G401 (cell line): ENCODE measurements around the gene ZBTB46. TPM values are rescaled to one million over a fixed set of nuclear protein-coding genes. Genes with fewer than 3 reads are reported as not detected.

Experiments
- DNase-seq: peaks from one replicate; pipeline ENCODE4 v3.0.0-alpha.2; 2015; ENCODE audit warnings: low spot score
- in situ Hi-C: cut with HindIII; loops from 2 replicates; pipeline ENCODE4 v1.10.0; 2016; ENCODE audit warnings: low sequenced_read_pairs, mixed read lengths
- total RNA-seq: library from RNA; depleted of rRNA; stranded (reverse); fragments of >200 nt; shearing (Covaris generic); gene quantifications from 2 replicates; pipeline ENCODE4 v1.2.3, GENCODE V29; 2014

ZBTB46 gene
- total RNA-seq, 1 experiment from 2014 or later, result 42.5 TPM

GRCh38 chr20:63704749-63705117 is 126.3 kb downstream of the ZBTB46 start:
- in situ Hi-C loops, result no loop called here
- DNase-seq, result no peak

GRCh38 chr20:63703976-63704748 is 126.9 kb downstream of the ZBTB46 start:
- DNase-seq, result no peak
- in situ Hi-C loops, result no loop called here

GRCh38 chr20:63703471-63703975 is 127.5 kb downstream of the ZBTB46 start:
- no peak for DNase-seq
- in situ Hi-C loops, result no loop called here

GRCh38 chr20:63702751-63703470 is 128.2 kb downstream of the ZBTB46 start:
- no peak for DNase-seq

GRCh38 chr20:63702036-63702665 is 128.9 kb downstream of the ZBTB46 start:
- in situ Hi-C loops, result no loop called here

More at GRCh38 chr20:63702751-63703470, 128.2 kb downstream of the ZBTB46 start:
- in situ Hi-C loops, result no loop called here

GRCh38 chr20:63701329-63702035 is 129.6 kb downstream of the ZBTB46 start:
- in situ Hi-C loops, result no loop called here
- no peak for DNase-seq

More at GRCh38 chr20:63702036-63702665, 128.9 kb downstream of the ZBTB46 start:
- no peak for DNase-seq

- no peak for DNase-seq
- in situ Hi-C loops, result no loop called here
Observed at GRCh38 chr20:63701051-63701328, 130.1 kb downstream of the ZBTB46 start.

GRCh38 chr20:63700199-63701050 is 130.6 kb downstream of the ZBTB46 start:
- in situ Hi-C loops, result no loop called here
- no peak for DNase-seq

GRCh38 chr20:63699466-63700198 is 131.4 kb downstream of the ZBTB46 start:
- DNase-seq, result no peak
- in situ Hi-C loops, result no loop called here

GRCh38 chr20:63698739-63699465 is 132.2 kb downstream of the ZBTB46 start:
- in situ Hi-C loops, result no loop called here
- no peak for DNase-seq

- in situ Hi-C loops, result no loop called here
- DNase-seq, result no peak
Observed at GRCh38 chr20:63697868-63698545, 133.1 kb downstream of the ZBTB46 start.

GRCh38 chr20:63697357-63697867 is 133.7 kb downstream of the ZBTB46 start:
- in situ Hi-C loops, result no loop called here
- no peak for DNase-seq

GRCh38 chr20:63696628-63697356 is 134.3 kb downstream of the ZBTB46 start, which contains the start of gene TNFRSF6B:
Gene TNFRSF6B, plus strand, starts transcription at chr20:63696652. Its CDS starts 116 bp downstream, at chr20:63696768.
- peak; percentile 25 for DNase-seq
- in situ Hi-C loops, result no loop called here

GRCh38 chr20:63696306-63696627 is 134.8 kb downstream of the ZBTB46 start:
- DNase-seq, result no peak
- in situ Hi-C loops, result no loop called here

GRCh38 chr20:63695424-63696305 is 135.4 kb downstream of the ZBTB46 start:
- no peak for DNase-seq
- in situ Hi-C loops, result no loop called here
